Vagina (tissue), 2 donors: ENCODE measurements around the gene EIF2B2. TPM values are rescaled to one million over a fixed set of nuclear protein-coding genes. Genes with fewer than 3 reads are reported as not detected.

Source experiments
- DNase-seq, 2 donors: peaks; one replicate each; pipeline ENCODE4 v3.0.0-alpha.2; 2017; ENCODE audit errors: extremely low spot score in 2 of 2
- H3K27ac ChIP-seq: fragments of 200-600 bp; sonication (generic); one replicate; pipeline ENCODE4 v1.5.1; 2019
- H3K27me3 ChIP-seq: fragments of 200-600 bp; sonication (generic); one replicate; pipeline ENCODE4 v1.5.1; 2019
- H3K36me3 ChIP-seq, 2 donors: fragments of 200-600 bp; sonication (generic); one replicate each; pipeline ENCODE4 v1.5.1; 2017 to 2019
- H3K4me1 ChIP-seq: fragments of 200-600 bp; sonication (generic); one replicate; pipeline ENCODE4 v1.5.1; 2019
- H3K4me3 ChIP-seq, 2 donors: fragments of 200-600 bp; sonication (generic); 1 replicate in 1 of 2; 2 replicates in 1 of 2; pipeline ENCODE4 v1.5.1; 2016 to 2019
- H3K9me3 ChIP-seq: fragments of 200-600 bp; sonication (generic); one replicate; pipeline ENCODE4 v1.5.1; 2019
- POLR2A ChIP-seq, 2 donors: fragments of 450-650 bp; IDR thresholded peaks; one replicate each; pipeline ENCODE4 v1.6.1; 2017; ENCODE audit warnings: antibody characterized with exemption in 2 of 2, mild to moderate bottlenecking in 2 of 2, moderate library complexity in 2 of 2
- POLR2AphosphoS5 ChIP-seq, 2 donors: sonication (generic); formaldehyde crosslinking; IDR thresholded peaks; one replicate each; pipeline ENCODE4 v1.9.0; 2017; ENCODE audit warnings: antibody characterized with exemption in 2 of 2, mild to moderate bottlenecking in 2 of 2, low read depth in 1 of 2; ENCODE audit not compliant: insufficient read depth in 1 of 2
- intact Hi-C: fragments of 100-400 bp; cut with DNase I; formaldehyde crosslinking; loops from one replicate; pipeline ENCODE4 v1.15.1; 2023
- total RNA-seq: library from RNA; depleted of rRNA; stranded (reverse); fragments of >200 nt; gene quantifications from one replicate; pipeline ENCODE4 v1.2.3, GENCODE V29; 2016
- TF ChIP-seq, protein P1 (sequence below), 3 experiments: fragments of 450-650 bp in 2 of 3; fragments of 200-600 bp in 1 of 3; sonication (generic) in 1 of 3; IDR thresholded peaks; one replicate each; pipeline ENCODE4 v1.5.1; 2017 to 2019; ENCODE audit warnings: antibody characterized with exemption in 3 of 3, mild to moderate bottlenecking in 2 of 3, moderate library complexity in 2 of 3

The EIF2B2 gene
- total RNA-seq, 1 donor from 2014 or later: 22.8 TPM

DNA sequence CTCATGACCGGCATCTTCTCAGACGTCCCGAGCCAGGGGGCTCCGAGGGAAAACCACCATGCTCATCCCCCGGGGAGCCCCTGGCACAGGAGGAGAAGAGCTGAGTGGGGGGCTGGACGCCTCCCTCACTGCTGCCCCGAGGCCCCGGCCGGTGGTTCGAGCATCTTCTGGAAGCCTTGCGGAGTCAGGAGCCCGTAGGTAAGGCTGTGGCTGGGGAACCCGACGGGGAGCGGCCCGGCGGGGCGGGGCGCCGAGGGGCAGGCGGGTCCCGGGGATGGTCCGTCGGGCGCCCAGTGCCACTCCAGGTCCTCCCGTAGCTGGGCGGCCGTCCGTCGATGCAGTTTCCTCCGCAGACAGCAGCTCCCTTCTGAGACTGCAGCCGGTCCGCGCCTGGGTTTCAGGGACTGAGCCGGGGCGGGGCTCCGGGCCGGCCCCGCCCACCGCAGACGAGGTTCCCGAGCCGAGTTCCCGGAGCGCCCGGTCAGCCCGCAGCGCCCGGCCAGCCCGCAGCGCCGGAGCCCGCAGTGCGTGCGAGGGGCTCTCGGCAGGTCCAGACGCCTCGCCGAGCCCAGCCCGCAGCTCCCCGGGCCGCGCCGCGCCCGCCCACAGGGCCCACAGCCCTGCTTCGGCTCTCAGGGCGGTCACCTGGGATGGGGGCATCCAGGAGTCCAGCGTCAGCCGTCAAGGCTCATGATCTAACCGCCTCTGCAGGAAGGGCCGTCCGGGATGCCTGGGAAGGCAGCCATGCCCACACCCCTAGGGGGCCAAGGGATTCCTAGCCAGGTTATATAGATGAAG is 47.3 kb upstream of the EIF2B2 start, which contains the start of gene PGF:
TSS of gene PGF (minus strand) at position 369 of the 798 bp plus-strand sequence. CDS start at position 14, 355 bp downstream.
- peaks cover 24% of the 10 kb centered on the region for H3K4me1 ChIP-seq
- no peaks in the 10 kb centered on the region for H3K9me3 ChIP-seq
- H3K4me3 ChIP-seq: peak within 1 kb of the TSS; percentile 56 to 62
- intact Hi-C loops: loop anchor here (10.0 kb wide), 1 partner anchor 49 kb away; the partner anchor contains the start of gene EIF2B2
- H3K27me3 ChIP-seq: no peaks in the 10 kb centered on the region
- TF ChIP-seq POLR2A (IDR thresholded peaks at IDR 0.05) (peak in 1 of 2 donors; percentile 63), POLR2AphosphoS5 (IDR thresholded peaks at IDR 0.05; ENCODE audit: insufficient read depth in 1 of 2, low read depth in 1 of 2) (peak in 1 of 2 donors; percentile 73)
- TF ChIP-seq, protein P1, sequence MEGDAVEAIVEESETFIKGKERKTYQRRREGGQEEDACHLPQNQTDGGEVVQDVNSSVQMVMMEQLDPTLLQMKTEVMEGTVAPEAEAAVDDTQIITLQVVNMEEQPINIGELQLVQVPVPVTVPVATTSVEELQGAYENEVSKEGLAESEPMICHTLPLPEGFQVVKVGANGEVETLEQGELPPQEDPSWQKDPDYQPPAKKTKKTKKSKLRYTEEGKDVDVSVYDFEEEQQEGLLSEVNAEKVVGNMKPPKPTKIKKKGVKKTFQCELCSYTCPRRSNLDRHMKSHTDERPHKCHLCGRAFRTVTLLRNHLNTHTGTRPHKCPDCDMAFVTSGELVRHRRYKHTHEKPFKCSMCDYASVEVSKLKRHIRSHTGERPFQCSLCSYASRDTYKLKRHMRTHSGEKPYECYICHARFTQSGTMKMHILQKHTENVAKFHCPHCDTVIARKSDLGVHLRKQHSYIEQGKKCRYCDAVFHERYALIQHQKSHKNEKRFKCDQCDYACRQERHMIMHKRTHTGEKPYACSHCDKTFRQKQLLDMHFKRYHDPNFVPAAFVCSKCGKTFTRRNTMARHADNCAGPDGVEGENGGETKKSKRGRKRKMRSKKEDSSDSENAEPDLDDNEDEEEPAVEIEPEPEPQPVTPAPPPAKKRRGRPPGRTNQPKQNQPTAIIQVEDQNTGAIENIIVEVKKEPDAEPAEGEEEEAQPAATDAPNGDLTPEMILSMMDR (IDR thresholded peaks at IDR 0.05): no peak
- no peak for DNase-seq
- H3K36me3 ChIP-seq: no peaks in the 10 kb centered on the region
- H3K27ac ChIP-seq: peak within 1 kb of the TSS; percentile 54

DNA sequence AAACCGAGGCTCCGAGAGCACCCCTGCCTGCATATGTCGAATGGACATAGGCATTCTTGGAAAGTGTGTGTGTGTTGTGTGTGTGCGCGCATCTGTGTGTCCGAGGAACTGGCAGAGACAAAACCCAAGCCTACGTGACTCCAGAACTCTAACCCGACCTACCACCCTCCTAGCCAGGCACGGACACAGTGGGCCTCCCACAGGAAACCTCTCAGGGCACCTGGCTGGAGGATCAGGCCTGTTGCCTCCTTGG is 46.8 kb upstream of the EIF2B2 start:
- no peak for DNase-seq
- Histone ChIP-seq H3K9me3 (no peaks in the 10 kb centered on the region), H3K4me1 (peaks cover 24% of the 10 kb centered on the region), H3K27ac (peak overlapping the region; percentile 54), H3K4me3 (peak overlapping the region; percentile 56 to 62), H3K27me3 (no peaks in the 10 kb centered on the region), H3K36me3 (no peaks in the 10 kb centered on the region)
- no peak for TF ChIP-seq POLR2AphosphoS5 (IDR thresholded peaks at IDR 0.05; ENCODE audit: insufficient read depth in 1 of 2, low read depth in 1 of 2)
- no peak for TF ChIP-seq POLR2A (IDR thresholded peaks at IDR 0.05)
- TF ChIP-seq, protein P1 (IDR thresholded peaks at IDR 0.05): no peak
- intact Hi-C loops: loop anchor here (10.0 kb wide), 1 partner anchor 49 kb away; the partner anchor contains the start of gene EIF2B2

DNA sequence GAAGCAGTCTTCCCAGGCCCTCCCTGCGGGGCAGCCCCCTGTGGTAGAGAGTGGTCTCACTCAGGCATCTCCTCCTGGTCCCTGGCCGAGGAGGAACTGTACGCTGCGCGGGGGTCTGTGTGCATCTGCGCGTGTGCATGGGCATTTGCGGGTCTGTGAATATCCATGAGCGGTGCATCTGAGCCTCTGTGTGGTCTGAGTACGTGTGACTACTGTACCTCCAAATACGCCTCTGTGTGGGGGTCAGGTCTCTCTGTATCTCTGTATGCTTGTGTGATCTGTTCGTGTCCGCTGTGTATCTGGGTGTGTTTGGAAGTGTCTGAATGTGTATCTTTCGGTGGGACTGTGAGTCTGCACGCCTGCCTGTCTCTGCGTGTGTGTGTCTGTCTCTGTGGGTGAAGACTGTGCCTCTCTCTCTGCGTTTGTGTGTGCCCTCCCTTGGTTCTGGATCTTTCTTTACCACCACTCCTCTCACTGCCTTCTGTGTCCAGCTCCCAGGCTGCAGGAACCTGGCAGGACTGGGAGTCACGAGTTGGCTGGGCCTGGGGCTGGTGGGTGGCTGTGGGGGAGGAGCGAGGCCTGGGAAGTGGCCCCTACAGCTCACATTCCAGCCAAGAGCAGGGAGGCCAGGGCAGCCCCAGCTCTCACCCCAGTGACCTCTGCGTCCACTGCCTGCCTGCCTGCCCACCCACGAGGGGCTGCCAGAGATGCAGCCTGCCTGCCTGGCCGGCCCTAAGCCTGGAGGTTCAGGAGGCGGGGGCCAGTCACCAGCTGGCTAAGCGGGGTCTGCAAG is 46.2 kb upstream of the EIF2B2 start:
- TF ChIP-seq POLR2A (IDR thresholded peaks at IDR 0.05): no peak
- H3K36me3 ChIP-seq: no peaks in the 10 kb centered on the region
- H3K4me1 ChIP-seq: peaks cover 24% of the 10 kb centered on the region
- H3K27me3 ChIP-seq: no peaks in the 10 kb centered on the region
- no peak overlapping the region for H3K27ac ChIP-seq
- intact Hi-C loops: loop anchor here (10.0 kb wide), 1 partner anchor 48 kb away; the partner anchor contains the start of gene EIF2B2
- H3K9me3 ChIP-seq: no peaks in the 10 kb centered on the region
- peak overlapping the region in 1 of 2 donors; percentile 56 for H3K4me3 ChIP-seq
- DNase-seq: no peak

DNA sequence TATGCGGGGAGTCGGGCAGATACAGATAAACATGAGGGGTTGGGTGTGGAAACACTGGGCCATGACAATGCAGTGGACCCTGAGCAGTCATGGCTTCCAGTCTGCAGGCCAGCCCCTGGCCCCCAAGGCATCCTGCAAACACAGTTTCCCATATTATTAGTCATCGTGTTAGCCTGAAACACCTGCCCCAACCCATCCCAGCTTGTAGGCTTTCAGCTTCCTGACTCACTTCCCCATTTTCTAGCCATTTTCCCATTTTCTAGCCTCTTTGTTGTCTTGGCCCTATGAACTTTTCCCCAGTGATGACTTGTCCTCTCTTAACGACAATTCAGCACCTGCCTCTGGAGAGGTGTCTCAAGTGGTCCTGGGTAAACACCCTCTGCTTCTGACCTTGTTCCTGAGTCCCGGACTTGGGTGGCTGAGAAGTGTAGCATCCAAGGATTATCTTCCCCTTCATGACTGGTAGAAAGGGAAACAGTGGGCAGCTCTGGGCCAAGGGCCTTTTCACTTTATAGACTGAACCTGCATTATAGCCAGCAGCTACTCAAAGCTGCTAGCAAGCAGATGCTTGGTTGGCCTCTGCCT is 43.0 kb upstream of the EIF2B2 start:
- Histone ChIP-seq H3K4me1 (peaks cover 7% of the 10 kb centered on the region), H3K27me3 (no peaks in the 10 kb centered on the region), H3K27ac (no peak overlapping the region), H3K9me3 (no peaks in the 10 kb centered on the region), H3K4me3 (no peak overlapping the region), H3K36me3 (no peaks in the 10 kb centered on the region)
- no peak for DNase-seq
- intact Hi-C loops: loop anchor here (10.0 kb wide), 1 partner anchor 45 kb away; the partner anchor contains the start of gene EIF2B2
- TF ChIP-seq POLR2AphosphoS5 (IDR thresholded peaks at IDR 0.05; ENCODE audit: insufficient read depth in 1 of 2, low read depth in 1 of 2) (no peak), POLR2A (IDR thresholded peaks at IDR 0.05) (no peak)
- TF ChIP-seq, protein P1 (IDR thresholded peaks at IDR 0.05): no peak

DNA sequence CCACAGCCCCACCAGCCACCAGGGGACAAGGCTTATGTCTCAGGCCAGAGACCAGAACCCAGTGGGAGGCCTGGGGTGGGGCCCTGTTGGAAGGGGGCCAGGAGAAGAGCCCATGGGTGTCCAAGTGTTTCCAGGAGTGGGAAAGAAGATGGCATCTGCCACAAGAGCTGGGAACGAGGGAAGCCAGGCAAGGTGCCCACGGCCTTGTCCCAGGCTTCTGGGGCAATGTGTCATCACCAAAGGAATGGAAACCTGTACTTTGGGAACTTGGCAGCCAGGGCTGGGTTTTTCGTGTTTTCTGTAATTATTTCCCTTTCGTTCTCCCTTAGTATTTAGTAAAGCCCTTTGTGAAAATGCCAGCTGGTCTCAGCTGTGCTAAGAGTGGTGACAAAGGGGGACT is 42.0 kb upstream of the EIF2B2 start:
- TF ChIP-seq, protein P1 (IDR thresholded peaks at IDR 0.05): no peak
- no peak for TF ChIP-seq POLR2A (IDR thresholded peaks at IDR 0.05)
- no peak for TF ChIP-seq POLR2AphosphoS5 (IDR thresholded peaks at IDR 0.05; ENCODE audit: insufficient read depth in 1 of 2, low read depth in 1 of 2)
- H3K9me3 ChIP-seq: no peaks in the 10 kb centered on the region
- no peaks in the 10 kb centered on the region for H3K36me3 ChIP-seq
- intact Hi-C loops: no loop called here
- H3K27ac ChIP-seq: no peak overlapping the region
- no peak for DNase-seq
- peaks cover 4% of the 10 kb centered on the region for H3K4me1 ChIP-seq
- H3K4me3 ChIP-seq: no peak overlapping the region
- no peaks in the 10 kb centered on the region for H3K27me3 ChIP-seq
